ENCODE data around the gene FLVCR1.
"Not testable (repeated sequence)": the region's sequence is repeated elsewhere in the genome, so short reads cannot be mapped to it uniquely, and the experiment has no call there.

Gene FLVCR1

GRCh38 chr1:212860713-212861581 lies 2.9 kb downstream of the FLVCR1 start:
- DNase-seq: peak; percentile 40

- DNase-seq: no peak
Observed at GRCh38 chr1:212862111-212862690, 4.1 kb downstream of the FLVCR1 start.

GRCh38 chr1:212863345-212863744 lies 5.3 kb downstream of the FLVCR1 start:
- DNase-seq: not testable (repeated sequence)

GRCh38 chr1:212864201-212864600 lies 6.1 kb downstream of the FLVCR1 start:
- DNase-seq: no peak

GRCh38 chr1:212867192-212867591 lies 9.1 kb downstream of the FLVCR1 start:
- no peak for DNase-seq

GRCh38 chr1:212871976-212872375 lies 13.9 kb downstream of the FLVCR1 start:
- DNase-seq: no peak

GRCh38 chr1:212873518-212873917 lies 15.4 kb downstream of the FLVCR1 start:
- DNase-seq: no peak

GRCh38 chr1:212878418-212878817 lies 20.3 kb downstream of the FLVCR1 start:
- no peak for DNase-seq

GRCh38 chr1:212879947-212880690 lies 22.0 kb downstream of the FLVCR1 start:
- DNase-seq: no peak

GRCh38 chr1:212884592-212884991 lies 26.5 kb downstream of the FLVCR1 start:
- no peak for DNase-seq

- no peak for DNase-seq
Observed at GRCh38 chr1:212892108-212892507, 34.0 kb downstream of the FLVCR1 start.

GRCh38 chr1:212899845-212900244 lies 41.8 kb downstream of the FLVCR1 start:
- DNase-seq: no peak

GRCh38 chr1:212901290-212901689 lies 43.2 kb downstream of the FLVCR1 start:
- DNase-seq: no peak

- DNase-seq: no peak
Observed at GRCh38 chr1:212902054-212902453, 44.0 kb downstream of the FLVCR1 start.

GRCh38 chr1:212903664-212904063 lies 45.6 kb downstream of the FLVCR1 start:
- no peak for DNase-seq

GRCh38 chr1:212908071-212908470 lies 50.0 kb downstream of the FLVCR1 start:
- DNase-seq: not testable (repeated sequence)

GRCh38 chr1:212908971-212909370 lies 50.9 kb downstream of the FLVCR1 start:
- no peak for DNase-seq

GRCh38 chr1:212909652-212910063 lies 51.6 kb downstream of the FLVCR1 start:
- DNase-seq: no peak

- DNase-seq: not testable (repeated sequence)
Observed at GRCh38 chr1:212910213-212910612, 52.1 kb downstream of the FLVCR1 start.

GRCh38 chr1:212913638-212914037 lies 55.6 kb downstream of the FLVCR1 start:
- not testable (repeated sequence) for DNase-seq

GRCh38 chr1:212914110-212914509 lies 56.0 kb downstream of the FLVCR1 start:
- DNase-seq: not testable (repeated sequence)

GRCh38 chr1:212914789-212915188 lies 56.7 kb downstream of the FLVCR1 start:
- peak; percentile 57 for DNase-seq

- DNase-seq: peak; percentile 79
Observed at GRCh38 chr1:212915245-212916091, 57.4 kb downstream of the FLVCR1 start.

Data from eye (tissue), 1 donor.